Right lobe of liver (tissue), 4 donors: ENCODE results near the gene DZANK1.

ENCODE experiments used
- POLR2A ChIP-seq: fragments of 450-650 bp; IDR thresholded peaks from one replicate; pipeline ENCODE4 v1.6.1; 2017; ENCODE audit warnings: antibody characterized with exemption, mild to moderate bottlenecking
- TF ChIP-seq, protein P1 (sequence below), 4 donors: fragments of 200-600 bp in 3 of 4; fragments of 450-650 bp in 1 of 4; IDR thresholded peaks; one replicate each; pipeline versions ENCODE4 v1.5.1 to v1.8.0; 2016 to 2022; ENCODE audit warnings: antibody characterized with exemption in 4 of 4, mild to moderate bottlenecking in 2 of 4
- donor health status: DM: no; HTN: no; CAD: no.
- donor health status: DM: no; HTN: no; CAD: no.
- donor health status: DM: no; HTN: yes; CAD: no.

DNA sequence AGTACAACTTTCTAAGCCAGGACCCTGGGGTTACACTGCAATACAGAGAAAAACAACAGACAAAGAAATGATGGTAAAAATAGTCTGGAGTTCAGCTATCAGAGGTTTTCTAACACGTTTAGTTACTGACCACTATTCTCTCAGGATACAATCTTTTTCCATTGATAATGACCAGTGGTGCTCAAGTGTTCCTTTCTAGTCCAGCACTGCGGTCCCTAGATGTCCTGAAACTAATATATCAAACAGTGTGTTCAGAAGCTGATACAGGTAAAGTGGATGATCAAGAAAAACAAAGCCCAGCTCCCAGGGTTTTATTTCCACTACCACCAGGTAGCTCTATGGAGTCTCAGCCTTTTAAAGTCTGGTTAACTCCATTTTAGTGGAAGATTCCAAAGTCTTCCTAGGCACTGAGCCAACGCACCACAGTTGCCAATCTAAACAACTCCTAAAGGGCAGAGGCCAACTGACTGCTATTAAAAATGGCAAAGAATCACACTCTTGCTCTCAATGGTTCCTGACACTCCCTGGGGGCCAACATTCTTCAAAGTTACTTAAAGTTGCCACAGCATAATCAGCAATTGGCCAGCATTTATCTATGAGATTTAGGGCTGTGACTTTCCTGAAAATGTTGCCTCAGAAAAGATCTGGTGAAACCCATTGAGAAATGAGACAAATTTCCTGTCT is 38.2 kb downstream of the DZANK1 start:
- TF ChIP-seq, protein P1, sequence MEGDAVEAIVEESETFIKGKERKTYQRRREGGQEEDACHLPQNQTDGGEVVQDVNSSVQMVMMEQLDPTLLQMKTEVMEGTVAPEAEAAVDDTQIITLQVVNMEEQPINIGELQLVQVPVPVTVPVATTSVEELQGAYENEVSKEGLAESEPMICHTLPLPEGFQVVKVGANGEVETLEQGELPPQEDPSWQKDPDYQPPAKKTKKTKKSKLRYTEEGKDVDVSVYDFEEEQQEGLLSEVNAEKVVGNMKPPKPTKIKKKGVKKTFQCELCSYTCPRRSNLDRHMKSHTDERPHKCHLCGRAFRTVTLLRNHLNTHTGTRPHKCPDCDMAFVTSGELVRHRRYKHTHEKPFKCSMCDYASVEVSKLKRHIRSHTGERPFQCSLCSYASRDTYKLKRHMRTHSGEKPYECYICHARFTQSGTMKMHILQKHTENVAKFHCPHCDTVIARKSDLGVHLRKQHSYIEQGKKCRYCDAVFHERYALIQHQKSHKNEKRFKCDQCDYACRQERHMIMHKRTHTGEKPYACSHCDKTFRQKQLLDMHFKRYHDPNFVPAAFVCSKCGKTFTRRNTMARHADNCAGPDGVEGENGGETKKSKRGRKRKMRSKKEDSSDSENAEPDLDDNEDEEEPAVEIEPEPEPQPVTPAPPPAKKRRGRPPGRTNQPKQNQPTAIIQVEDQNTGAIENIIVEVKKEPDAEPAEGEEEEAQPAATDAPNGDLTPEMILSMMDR (IDR thresholded peaks at IDR 0.05), result no peak
- TF ChIP-seq POLR2A, result no peak
